MV-4-11 (cell line): ENCODE measurements around the gene PGBD1.

ENCODE experiments used
- DNase-seq: peaks from one replicate; lab custom pipeline; 2025; lab: John Stamatoyannopoulos, UW

Gene PGBD1

GRCh38 chr6:28281288-28282064 is at the start of gene PGBD1:
Gene PGBD1, plus strand, starts transcription at chr6:28281572. Its CDS starts 2,242 bp downstream, at chr6:28283814.
- peak; percentile 48 for DNase-seq

- no peak for DNase-seq
Measured at GRCh38 chr6:28232785-28233184, 48.6 kb upstream of the PGBD1 start.

GRCh38 chr6:28235912-28236452 is 45.4 kb upstream of the PGBD1 start:
- peak; percentile 68 for DNase-seq

- DNase-seq: no peak
Measured at GRCh38 chr6:28239636-28240035, 41.7 kb upstream of the PGBD1 start.

GRCh38 chr6:28240471-28240870 is 40.9 kb upstream of the PGBD1 start:
- DNase-seq: peak; percentile 55

- DNase-seq: no peak
Measured at GRCh38 chr6:28243946-28244345, 37.4 kb upstream of the PGBD1 start.

- DNase-seq: no peak
Measured at GRCh38 chr6:28245206-28245941, 36.0 kb upstream of the PGBD1 start.

GRCh38 chr6:28248916-28249315 is 32.5 kb upstream of the PGBD1 start:
- DNase-seq: no peak

- DNase-seq: no peak
Measured at GRCh38 chr6:28250747-28251146, 30.6 kb upstream of the PGBD1 start.

GRCh38 chr6:28251661-28252008 is 29.7 kb upstream of the PGBD1 start:
- DNase-seq: no peak

GRCh38 chr6:28252009-28252975 is 29.1 kb upstream of the PGBD1 start, which contains the start of gene ZKSCAN4:
Gene ZKSCAN4, minus strand, starts transcription at chr6:28252269. Its CDS starts 289 bp downstream, at chr6:28251980.
- DNase-seq: peak; percentile 82

- DNase-seq: peak; percentile 34
Measured at GRCh38 chr6:28254121-28254519, 27.3 kb upstream of the PGBD1 start.

- DNase-seq: no peak
Measured at GRCh38 chr6:28257042-28257441, 24.3 kb upstream of the PGBD1 start.

- peak; percentile 93 for DNase-seq
Measured at GRCh38 chr6:28258877-28259777, 22.2 kb upstream of the PGBD1 start, which contains the start of gene NKAPL. Gene NKAPL, plus strand, starts transcription at chr6:28259297. Its CDS starts 75 bp downstream, at chr6:28259372.

GRCh38 chr6:28263922-28264321 is 17.4 kb upstream of the PGBD1 start:
- DNase-seq: no peak

- no peak for DNase-seq
Measured at GRCh38 chr6:28264834-28265401, 16.5 kb upstream of the PGBD1 start.

GRCh38 chr6:28266563-28266961 is 14.8 kb upstream of the PGBD1 start:
- DNase-seq: no peak

GRCh38 chr6:28266962-28267694 is 14.2 kb upstream of the PGBD1 start, which contains the start of gene ZSCAN26:
Gene ZSCAN26, plus strand, starts transcription at chr6:28267143. Its CDS starts 4,777 bp downstream, at chr6:28271920.
- DNase-seq: peak; percentile 85

GRCh38 chr6:28267695-28268059 is 13.7 kb upstream of the PGBD1 start:
- DNase-seq: no peak

- DNase-seq: peak; percentile 70
Measured at GRCh38 chr6:28269492-28269891, 11.9 kb upstream of the PGBD1 start.
